Loucy (cell line): Measurements from ENCODE around the gene CES1.
"Not testable (repeated sequence)": the region's sequence is repeated elsewhere in the genome, so short reads cannot be mapped to it uniquely, and the experiment has no call there.

Experiments used
- CTCF ChIP-seq: fragments of 200-600 bp; sonication (generic); conservative IDR thresholded peaks from 2 replicates; pipeline ENCODE4 v1.5.1; 2014; ENCODE audit warnings: mild to moderate bottlenecking, antibody characterized with exemption, low read length
- EZH2phosphoT487 ChIP-seq: fragments of 200-600 bp; IDR thresholded peaks from 2 replicates; pipeline ENCODE4 v1.6.1; 2018; ENCODE audit warnings: antibody characterized with exemption, mild to moderate bottlenecking, moderate library complexity, borderline replicate concordance

- not testable (repeated sequence) for TF ChIP-seq CTCF, EZH2phosphoT487
Measured at GRCh38 chr16:55805104-55805503, 27.8 kb downstream of the CES1 start.
